Activated naive CD8-positive, alpha-beta T cell treated with anti-CD3 and anti-CD28 coated beads, Interleukin-2, amount 10 ng/mL, durations not matched to agents 7 days and 5 days (primary cell): Measurements from ENCODE around the gene DSTN. TPM values are rescaled to one million over a fixed set of nuclear protein-coding genes. Genes with fewer than 3 reads are reported as not detected.
"Not testable (repeated sequence)": the region's sequence is repeated elsewhere in the genome, so short reads cannot be mapped to it uniquely, and the experiment has no call there.

ENCODE experiments used
- ATAC-seq: fragments of 150-1000 bp; cut with Tn5 transposase; one replicate; pipeline ENCODE4 v1.10.0; 2021; ENCODE audit warnings: low read depth, moderate library complexity
- POLR2A ChIA-PET: fragments of 350-600 bp; sonication (Branson Sonifier 250); formaldehyde crosslinking; loops from one replicate; lab custom pipeline; 2021; ENCODE audit warnings: antibody characterized with exemption; lab: Charles Lee
- DNase-seq: peaks from one replicate; pipeline ENCODE4 v3.0.0; 2021
- H3K27ac Mint-ChIP-seq: one replicate; pipeline ENCODE4 v1.8.0; 2022; ENCODE audit warnings: mild to moderate bottlenecking, mixed read lengths
- H3K27me3 Mint-ChIP-seq: one replicate; pipeline ENCODE4 v1.8.0; 2022; ENCODE audit warnings: mild to moderate bottlenecking, moderate library complexity, mixed read lengths
- H3K36me3 Mint-ChIP-seq: one replicate; pipeline ENCODE4 v1.8.0; 2021; ENCODE audit warnings: mild to moderate bottlenecking, mixed read lengths
- H3K4me1 Mint-ChIP-seq: one replicate; pipeline ENCODE4 v1.8.0; 2021; ENCODE audit warnings: mixed read lengths
- H3K4me3 Mint-ChIP-seq: one replicate; pipeline ENCODE4 v1.8.0; 2022; ENCODE audit warnings: mild to moderate bottlenecking, moderate library complexity, mixed read lengths
- H3K9me3 Mint-ChIP-seq: one replicate; pipeline ENCODE4 v1.8.0; 2021; ENCODE audit warnings: mixed read lengths
- total RNA-seq, 2 experiments: library from RNA; stranded (reverse); gene quantifications; one replicate each; pipeline ENCODE4 v1.2.3, GENCODE V29; 2021

Gene DSTN
- total RNA-seq, 2 experiments from 2014 or later, result 41.7 to 47.5 TPM

- ATAC-seq (no peak), DNase-seq (no peak)
- H3K4me1 Mint-ChIP-seq, result peaks cover 11% of the 10 kb centered on the region
- H3K27ac Mint-ChIP-seq, result no peak overlapping the region
- peaks cover 4% of the 10 kb centered on the region for H3K9me3 Mint-ChIP-seq
- peaks cover 38% of the 10 kb centered on the region for H3K36me3 Mint-ChIP-seq
- H3K27me3 Mint-ChIP-seq, result no peaks in the 10 kb centered on the region
- POLR2A ChIA-PET, result no interaction called here
- no peak overlapping the region for H3K4me3 Mint-ChIP-seq
Observed at GRCh38 chr20:17655865-17656479, 86.1 kb downstream of the DSTN start.

GRCh38 chr20:17657079-17657825, 87.4 kb downstream of the DSTN start:
- Mint-ChIP-seq H3K4me3 (no peak overlapping the region), H3K4me1 (peaks cover 17% of the 10 kb centered on the region), H3K36me3 (peaks cover 38% of the 10 kb centered on the region), H3K9me3 (peaks cover 4% of the 10 kb centered on the region), H3K27me3 (no peaks in the 10 kb centered on the region), H3K27ac (no peak overlapping the region)
- DNase-seq (no peak), ATAC-seq (no peak)
- POLR2A ChIA-PET, result no interaction called here

GRCh38 chr20:17657898-17658647, 88.2 kb downstream of the DSTN start:
- DNase-seq (no peak), ATAC-seq (no peak)
- Mint-ChIP-seq H3K36me3 (peaks cover 40% of the 10 kb centered on the region), H3K9me3 (peaks cover 4% of the 10 kb centered on the region), H3K27me3 (no peaks in the 10 kb centered on the region), H3K4me1 (peaks cover 24% of the 10 kb centered on the region), H3K4me3 (no peak overlapping the region), H3K27ac (no peak overlapping the region)
- POLR2A ChIA-PET, result no interaction called here

GRCh38 chr20:17658648-17658993, 88.7 kb downstream of the DSTN start:
- peaks cover 29% of the 10 kb centered on the region for H3K4me1 Mint-ChIP-seq
- peaks cover 40% of the 10 kb centered on the region for H3K36me3 Mint-ChIP-seq
- ATAC-seq (no peak), DNase-seq (no peak)
- H3K27ac Mint-ChIP-seq, result no peak overlapping the region
- POLR2A ChIA-PET, result no interaction called here
- H3K9me3 Mint-ChIP-seq, result peaks cover 4% of the 10 kb centered on the region
- no peaks in the 10 kb centered on the region for H3K27me3 Mint-ChIP-seq
- no peak overlapping the region for H3K4me3 Mint-ChIP-seq

- H3K27ac Mint-ChIP-seq, H3K4me3 Mint-ChIP-seq, H3K9me3 Mint-ChIP-seq, POLR2A ChIA-PET, DNase-seq, ATAC-seq, H3K27me3 Mint-ChIP-seq: not testable (repeated sequence)
- Mint-ChIP-seq H3K36me3 (peaks cover 38% of the 10 kb centered on the region), H3K4me1 (peaks cover 36% of the 10 kb centered on the region)
Observed at GRCh38 chr20:17659344-17659743, 89.5 kb downstream of the DSTN start.

Other genes starting within 250 kb of the DSTN start
- under 1 TPM; 0.17 to 0.36 TPM for gene BFSP1, start 38.7 kb upstream of the DSTN start, total RNA-seq
- 10 to 100 TPM; 48.0 to 51.0 TPM for gene RRBP1, start 112.2 kb downstream of the DSTN start, total RNA-seq
- not detected for gene BANF2, start 129.9 kb downstream of the DSTN start, total RNA-seq